ENCODE results near the gene ERBB3. TPM values are rescaled to one million over a fixed set of nuclear protein-coding genes. Genes with fewer than 3 reads are reported as not detected.
A peak's percentile ranks its signal among the peaks of the same experiment; 100 is the strongest.

Gene ERBB3
- total RNA-seq, 2 donors from 2014 or later, result 45.7 to 51.8 TPM

DNA sequence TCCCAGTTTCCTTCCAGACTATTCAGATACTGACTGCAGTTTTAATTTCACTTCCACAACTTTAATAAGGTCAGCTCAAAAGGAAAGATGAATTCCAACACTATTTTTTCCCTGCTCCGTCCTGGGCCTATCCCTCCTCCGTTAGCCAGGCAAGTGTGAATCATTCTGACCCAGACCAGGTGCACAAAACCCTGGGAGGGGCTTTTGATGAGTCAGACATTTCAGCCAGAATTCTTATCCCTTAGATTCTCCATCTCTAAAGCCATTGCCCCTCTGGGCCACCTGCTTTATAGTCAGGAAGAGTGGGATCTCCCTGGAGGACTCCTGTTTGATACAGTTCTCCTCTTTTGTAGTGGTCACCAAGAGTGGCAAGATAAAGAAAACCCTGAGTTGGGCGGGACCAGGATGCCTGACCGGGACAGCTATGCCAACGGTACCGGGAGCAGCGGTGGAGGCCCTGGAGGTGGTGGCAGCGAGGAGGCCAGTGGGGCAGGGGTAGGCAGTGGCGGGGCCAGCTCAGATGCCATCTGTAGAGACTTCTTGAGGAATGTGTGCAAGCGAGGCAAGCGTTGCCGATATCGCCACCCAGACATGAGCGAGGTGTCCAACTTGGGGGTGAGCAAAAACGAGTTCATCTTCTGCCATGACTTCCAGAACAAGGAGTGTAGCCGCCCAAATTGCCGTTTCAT lies 40.3 kb downstream of the ERBB3 start:
- Histone ChIP-seq H3K4me3 (ENCODE audit: low read length) (no peak overlapping the region), H3K27ac (ENCODE audit: low read depth, low read length) (no peak overlapping the region), H3K9ac (ENCODE audit: extremely low read depth, low read length, poor library complexity, severe bottlenecking) (no peak overlapping the region), H3K36me3 (ENCODE audit: control insufficient read depth, insufficient read depth, low read length) (peaks cover 20% of the 10 kb centered on the region), H3K9me3 (ENCODE audit: control insufficient read depth, low read length) (no peaks in the 10 kb centered on the region), H3K27me3 (ENCODE audit: control insufficient read depth, insufficient read depth, low read length, poor library complexity, severe bottlenecking) (no peaks in the 10 kb centered on the region), H3K4me1 (ENCODE audit: control insufficient read depth, insufficient read depth, low read length) (peaks cover 5% of the 10 kb centered on the region)
- Mint-ChIP-seq H3K4me3 (no peak overlapping the region), H3K27me3 (ENCODE audit: insufficient read depth) (no peaks in the 10 kb centered on the region), H3K36me3 (ENCODE audit: low read depth) (peaks cover 30% of the 10 kb centered on the region), H3K27ac (no peak overlapping the region), H3K9me3 (no peaks in the 10 kb centered on the region), H3K4me1 (peaks cover 25% of the 10 kb centered on the region)
- TF ChIP-seq, protein P1, sequence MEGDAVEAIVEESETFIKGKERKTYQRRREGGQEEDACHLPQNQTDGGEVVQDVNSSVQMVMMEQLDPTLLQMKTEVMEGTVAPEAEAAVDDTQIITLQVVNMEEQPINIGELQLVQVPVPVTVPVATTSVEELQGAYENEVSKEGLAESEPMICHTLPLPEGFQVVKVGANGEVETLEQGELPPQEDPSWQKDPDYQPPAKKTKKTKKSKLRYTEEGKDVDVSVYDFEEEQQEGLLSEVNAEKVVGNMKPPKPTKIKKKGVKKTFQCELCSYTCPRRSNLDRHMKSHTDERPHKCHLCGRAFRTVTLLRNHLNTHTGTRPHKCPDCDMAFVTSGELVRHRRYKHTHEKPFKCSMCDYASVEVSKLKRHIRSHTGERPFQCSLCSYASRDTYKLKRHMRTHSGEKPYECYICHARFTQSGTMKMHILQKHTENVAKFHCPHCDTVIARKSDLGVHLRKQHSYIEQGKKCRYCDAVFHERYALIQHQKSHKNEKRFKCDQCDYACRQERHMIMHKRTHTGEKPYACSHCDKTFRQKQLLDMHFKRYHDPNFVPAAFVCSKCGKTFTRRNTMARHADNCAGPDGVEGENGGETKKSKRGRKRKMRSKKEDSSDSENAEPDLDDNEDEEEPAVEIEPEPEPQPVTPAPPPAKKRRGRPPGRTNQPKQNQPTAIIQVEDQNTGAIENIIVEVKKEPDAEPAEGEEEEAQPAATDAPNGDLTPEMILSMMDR (conservative IDR thresholded peaks at IDR 0.05), result no peak
- DNase-seq, result no peak
- WGBS, 2 experiments (ENCODE audit: insufficient coverage in 1 of 2, insufficient read length in 1 of 2), result 96 to 97% methylated on average over 12 to 17 of the region's 17 CpGs

DNA sequence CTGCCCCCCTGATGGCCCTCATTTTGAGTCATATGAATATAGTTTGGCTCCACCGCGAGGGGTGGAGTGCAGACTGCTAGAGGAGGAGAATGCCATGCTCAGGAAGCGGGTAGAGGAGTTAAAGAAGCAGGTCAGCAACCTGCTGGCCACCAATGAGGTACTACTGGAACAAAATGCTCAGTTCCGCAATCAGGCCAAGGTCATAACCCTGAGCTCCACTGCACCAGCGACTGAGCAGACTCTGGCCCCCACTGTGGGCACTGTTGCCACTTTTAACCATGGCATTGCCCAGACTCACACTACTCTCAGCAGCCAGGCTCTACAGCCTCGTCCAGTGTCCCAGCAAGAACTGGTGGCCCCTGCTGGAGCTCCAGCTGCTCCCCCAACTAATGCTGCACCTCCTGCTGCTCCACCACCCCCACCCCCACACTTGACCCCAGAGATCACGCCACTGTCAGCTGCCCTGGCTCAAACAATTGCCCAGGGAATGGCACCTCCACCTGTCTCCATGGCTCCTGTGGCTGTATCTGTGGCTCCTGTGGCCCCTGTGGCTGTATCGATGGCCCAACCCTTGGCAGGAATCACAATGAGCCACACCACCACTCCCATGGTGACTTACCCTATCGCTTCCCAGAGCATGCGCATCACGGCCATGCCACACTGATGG lies 41.4 kb downstream of the ERBB3 start:
- WGBS, 2 experiments (ENCODE audit: insufficient coverage in 1 of 2, insufficient read length in 1 of 2), result 91 to 96% methylated on average over 7 to 11 of the region's 11 CpGs
- no peak for DNase-seq
- no peaks in the 10 kb centered on the region for H3K9me3 Mint-ChIP-seq
- TF ChIP-seq, protein P1 (conservative IDR thresholded peaks at IDR 0.05), result no peak
- H3K27me3 Mint-ChIP-seq (ENCODE audit: insufficient read depth), result no peaks in the 10 kb centered on the region
- no peaks in the 10 kb centered on the region for H3K27me3 ChIP-seq (ENCODE audit: control insufficient read depth, insufficient read depth, low read length, poor library complexity, severe bottlenecking)
- H3K9me3 ChIP-seq (ENCODE audit: control insufficient read depth, low read length), result no peaks in the 10 kb centered on the region
- no peak overlapping the region for H3K4me3 Mint-ChIP-seq
- no peak overlapping the region for H3K4me3 ChIP-seq (ENCODE audit: low read length)
- peaks cover 24% of the 10 kb centered on the region for H3K4me1 Mint-ChIP-seq
- peaks cover 6% of the 10 kb centered on the region for H3K4me1 ChIP-seq (ENCODE audit: control insufficient read depth, insufficient read depth, low read length)
- H3K36me3 ChIP-seq (ENCODE audit: control insufficient read depth, insufficient read depth, low read length), result peaks cover 20% of the 10 kb centered on the region
- peak overlapping the region; percentile 48 for H3K27ac Mint-ChIP-seq
- H3K27ac ChIP-seq (ENCODE audit: low read depth, low read length), result no peak overlapping the region
- no peak overlapping the region for H3K9ac ChIP-seq (ENCODE audit: extremely low read depth, low read length, poor library complexity, severe bottlenecking)
- peaks cover 30% of the 10 kb centered on the region for H3K36me3 Mint-ChIP-seq (ENCODE audit: low read depth)

DNA sequence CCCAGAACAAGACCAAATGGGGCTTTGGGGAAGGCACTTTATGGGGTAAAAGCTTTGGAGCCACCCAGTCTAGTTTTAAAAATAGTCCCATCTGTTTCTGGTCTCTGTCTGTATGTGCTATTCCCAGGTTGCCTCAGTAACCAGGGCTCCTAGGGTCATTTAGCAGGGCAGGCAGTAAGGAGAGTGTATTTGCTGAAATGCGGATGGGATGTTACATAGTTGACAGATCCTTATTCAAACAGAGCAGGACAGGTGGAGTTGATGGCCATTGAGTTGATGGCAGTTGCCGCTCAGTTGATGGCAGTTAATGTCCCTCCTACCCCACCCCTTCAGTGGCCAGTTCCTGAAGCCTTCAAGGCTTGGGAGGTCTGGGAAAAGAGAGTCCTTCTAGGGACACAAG lies 42.7 kb downstream of the ERBB3 start:
- Histone ChIP-seq H3K36me3 (ENCODE audit: control insufficient read depth, insufficient read depth, low read length) (peaks cover 13% of the 10 kb centered on the region), H3K27ac (ENCODE audit: low read depth, low read length) (no peak overlapping the region), H3K4me3 (ENCODE audit: low read length) (no peak overlapping the region), H3K9ac (ENCODE audit: extremely low read depth, low read length, poor library complexity, severe bottlenecking) (no peak overlapping the region), H3K9me3 (ENCODE audit: control insufficient read depth, low read length) (no peaks in the 10 kb centered on the region), H3K27me3 (ENCODE audit: control insufficient read depth, insufficient read depth, low read length, poor library complexity, severe bottlenecking) (no peaks in the 10 kb centered on the region), H3K4me1 (ENCODE audit: control insufficient read depth, insufficient read depth, low read length) (peaks cover 10% of the 10 kb centered on the region)
- no peaks in the 10 kb centered on the region for H3K9me3 Mint-ChIP-seq
- H3K4me3 Mint-ChIP-seq, result no peak overlapping the region
- H3K27me3 Mint-ChIP-seq (ENCODE audit: insufficient read depth), result no peaks in the 10 kb centered on the region
- TF ChIP-seq, protein P1 (conservative IDR thresholded peaks at IDR 0.05), result no peak
- peaks cover 18% of the 10 kb centered on the region for H3K36me3 Mint-ChIP-seq (ENCODE audit: low read depth)
- no peak for DNase-seq
- 94 to 100% methylated on average over 1 to 2 of the region's 2 CpGs for WGBS, 2 experiments (ENCODE audit: insufficient coverage in 1 of 2, insufficient read length in 1 of 2)
- no peak overlapping the region for H3K27ac Mint-ChIP-seq
- peaks cover 35% of the 10 kb centered on the region for H3K4me1 Mint-ChIP-seq
